ENCODE measurements around the gene WDHD1.
"Not testable (repeated sequence)": the region's sequence is repeated elsewhere in the genome, so short reads cannot be mapped to it uniquely, and the experiment has no call there.

The WDHD1 gene, protein sequence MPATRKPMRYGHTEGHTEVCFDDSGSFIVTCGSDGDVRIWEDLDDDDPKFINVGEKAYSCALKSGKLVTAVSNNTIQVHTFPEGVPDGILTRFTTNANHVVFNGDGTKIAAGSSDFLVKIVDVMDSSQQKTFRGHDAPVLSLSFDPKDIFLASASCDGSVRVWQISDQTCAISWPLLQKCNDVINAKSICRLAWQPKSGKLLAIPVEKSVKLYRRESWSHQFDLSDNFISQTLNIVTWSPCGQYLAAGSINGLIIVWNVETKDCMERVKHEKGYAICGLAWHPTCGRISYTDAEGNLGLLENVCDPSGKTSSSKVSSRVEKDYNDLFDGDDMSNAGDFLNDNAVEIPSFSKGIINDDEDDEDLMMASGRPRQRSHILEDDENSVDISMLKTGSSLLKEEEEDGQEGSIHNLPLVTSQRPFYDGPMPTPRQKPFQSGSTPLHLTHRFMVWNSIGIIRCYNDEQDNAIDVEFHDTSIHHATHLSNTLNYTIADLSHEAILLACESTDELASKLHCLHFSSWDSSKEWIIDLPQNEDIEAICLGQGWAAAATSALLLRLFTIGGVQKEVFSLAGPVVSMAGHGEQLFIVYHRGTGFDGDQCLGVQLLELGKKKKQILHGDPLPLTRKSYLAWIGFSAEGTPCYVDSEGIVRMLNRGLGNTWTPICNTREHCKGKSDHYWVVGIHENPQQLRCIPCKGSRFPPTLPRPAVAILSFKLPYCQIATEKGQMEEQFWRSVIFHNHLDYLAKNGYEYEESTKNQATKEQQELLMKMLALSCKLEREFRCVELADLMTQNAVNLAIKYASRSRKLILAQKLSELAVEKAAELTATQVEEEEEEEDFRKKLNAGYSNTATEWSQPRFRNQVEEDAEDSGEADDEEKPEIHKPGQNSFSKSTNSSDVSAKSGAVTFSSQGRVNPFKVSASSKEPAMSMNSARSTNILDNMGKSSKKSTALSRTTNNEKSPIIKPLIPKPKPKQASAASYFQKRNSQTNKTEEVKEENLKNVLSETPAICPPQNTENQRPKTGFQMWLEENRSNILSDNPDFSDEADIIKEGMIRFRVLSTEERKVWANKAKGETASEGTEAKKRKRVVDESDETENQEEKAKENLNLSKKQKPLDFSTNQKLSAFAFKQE

GRCh38 chr14:55026793-55027561, at the start of gene WDHD1, which contains the start of gene SOCS4:
Gene WDHD1, minus strand, starts transcription at chr14:55027099. Its CDS starts 312 bp downstream, at chr14:55026787.
Gene SOCS4, plus strand, starts transcription at chr14:55027236. Its CDS starts 15,806 bp downstream, at chr14:55043042.
- peak; percentile 91 to 99 (median 96) for DNase-seq
- intact Hi-C loops (cut with DNase I), result no loop called here

DNA sequence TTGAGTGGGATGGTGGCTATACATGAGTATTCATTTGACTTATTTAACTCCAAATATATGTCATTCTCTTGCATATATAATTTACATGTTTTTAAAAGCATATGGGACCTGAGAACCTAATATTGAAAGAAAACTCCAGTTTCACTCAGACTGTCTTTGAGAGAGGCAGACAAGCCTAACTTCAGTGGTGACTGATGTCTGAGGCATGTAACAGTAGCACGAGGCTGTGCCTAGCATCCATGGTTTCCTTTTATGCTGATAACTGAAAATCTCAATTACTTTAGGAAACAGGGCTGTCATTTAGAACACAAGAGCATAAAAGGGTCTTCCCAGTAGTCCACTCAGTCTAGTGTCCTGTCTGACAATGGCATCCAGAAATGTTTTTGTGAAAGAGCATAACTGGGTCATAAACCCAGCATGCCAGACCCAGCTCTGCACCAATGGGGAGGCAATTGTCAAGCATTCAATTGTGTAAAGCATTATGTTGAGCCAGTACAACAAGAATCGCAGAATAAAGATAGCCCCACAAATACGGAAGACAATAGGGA, 48.8 kb upstream of the WDHD1 start:
- intact Hi-C loops (cut with DNase I), result no loop called here
- no peak for DNase-seq

DNA sequence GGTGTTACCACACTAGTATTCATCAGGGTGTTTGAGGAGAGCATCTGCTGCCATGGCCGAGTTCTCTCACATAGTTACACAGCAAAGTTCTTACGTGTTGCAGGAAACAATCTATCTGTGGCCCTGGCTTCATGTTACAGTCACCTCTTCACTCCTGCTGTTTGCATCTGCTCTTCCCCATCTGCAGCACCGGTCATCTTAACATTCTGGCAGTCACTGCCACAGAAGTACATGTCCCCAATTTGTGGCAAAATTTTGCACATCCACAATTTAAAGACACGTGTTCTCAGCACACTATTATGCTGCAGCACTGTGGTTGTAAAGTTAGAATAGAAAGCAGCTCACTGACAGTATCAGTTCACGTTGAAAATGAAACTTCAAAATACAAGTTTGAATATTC, 47.8 kb upstream of the WDHD1 start:
- DNase-seq, result peak in 1 of 42 donors; percentile 31
- intact Hi-C loops (cut with DNase I), result no loop called here

GRCh38 chr14:55073856-55074255, 47.0 kb upstream of the WDHD1 start:
- intact Hi-C loops (cut with DNase I), result no loop called here
- DNase-seq, result peak in 1 of 42 donors; percentile 18

- intact Hi-C loops (cut with DNase I), result no loop called here
- peak in 35 of 42 donors; percentile 12 to 85 (median 53) for DNase-seq
Observed at GRCh38 chr14:55071870-55072640, 45.2 kb upstream of the WDHD1 start.

DNA sequence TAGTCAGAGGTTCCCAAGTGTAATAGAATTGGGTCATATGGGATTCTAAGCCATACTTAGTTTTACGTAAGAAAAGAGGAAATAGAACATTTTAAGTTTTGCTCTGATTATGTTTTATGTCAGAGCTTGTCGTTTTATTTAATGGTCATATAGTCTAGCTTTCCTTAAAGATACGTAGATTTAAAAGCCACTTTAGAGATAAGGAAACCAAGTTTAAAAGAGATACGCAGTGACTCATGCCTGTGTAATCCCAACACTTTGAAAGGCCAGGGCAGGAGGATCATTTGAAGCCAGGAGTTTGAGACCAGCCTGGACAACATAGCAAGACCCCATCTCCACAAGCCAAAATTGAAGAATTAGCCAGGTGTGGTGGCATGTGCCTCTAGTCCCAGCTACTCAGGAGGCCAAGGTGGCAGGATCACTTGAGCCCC, 44.1 kb upstream of the WDHD1 start:
- intact Hi-C loops (cut with DNase I), result no loop called here
- peak in 1 of 42 donors; percentile 34 for DNase-seq

DNA sequence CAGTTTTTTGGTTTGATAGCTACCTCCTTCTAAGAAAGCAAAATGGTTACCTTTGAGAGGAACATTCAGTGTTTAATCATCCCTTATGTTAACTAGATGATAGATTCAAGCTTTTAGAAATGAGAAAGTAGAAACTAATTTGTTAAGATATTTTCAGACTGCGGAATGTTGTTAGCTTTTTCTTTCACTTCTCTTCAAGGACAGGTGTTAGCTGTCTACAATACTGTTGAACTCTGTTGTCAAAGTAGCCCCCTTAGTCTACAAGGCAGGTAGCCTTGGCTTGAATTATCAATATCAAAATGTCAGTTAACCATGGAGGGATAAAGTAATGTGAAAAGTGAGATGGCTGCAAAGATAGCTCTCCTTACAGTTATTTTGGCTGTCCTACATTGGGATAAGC, 39.3 kb upstream of the WDHD1 start:
- no peak for DNase-seq
- intact Hi-C loops (cut with DNase I), result no loop called here

DNA sequence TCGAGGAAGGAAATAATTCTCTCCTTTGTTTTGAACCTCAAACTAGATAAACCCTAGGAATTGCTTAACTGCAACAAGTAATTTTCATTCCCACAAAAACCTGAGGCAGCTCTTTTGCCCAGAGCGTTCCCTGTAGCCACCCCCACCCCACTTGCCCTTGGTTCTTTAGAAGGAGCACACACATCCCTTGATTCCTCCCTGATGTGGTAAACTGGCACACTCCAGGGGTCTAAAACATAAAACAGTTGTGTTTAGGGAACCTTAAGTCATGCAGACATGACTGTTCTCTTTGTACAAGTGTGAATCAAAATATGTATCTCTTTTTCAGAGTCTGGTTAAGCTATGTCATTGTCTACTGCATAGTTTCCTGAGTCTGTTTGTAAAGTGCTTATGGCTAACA, 38.5 kb upstream of the WDHD1 start:
- intact Hi-C loops (cut with DNase I), result no loop called here
- DNase-seq, result no peak

DNA sequence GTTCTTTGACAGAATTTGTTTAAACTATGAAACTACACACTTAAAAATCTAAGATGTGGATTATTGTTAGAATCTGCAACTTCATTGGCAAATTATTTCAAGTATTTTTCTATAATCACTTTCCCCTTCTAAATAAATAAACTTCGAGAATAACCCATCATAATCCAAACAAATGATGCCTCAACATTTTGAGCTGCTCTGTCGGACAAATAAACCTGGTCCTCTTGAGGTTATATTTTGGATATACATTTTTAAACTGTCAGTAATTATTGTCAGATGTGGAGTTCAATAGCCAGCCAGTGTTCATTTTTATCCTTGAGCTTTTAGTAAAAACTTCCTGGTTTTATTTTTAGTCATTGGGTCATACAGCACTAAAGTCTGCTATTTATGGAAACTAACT, 38.0 kb upstream of the WDHD1 start:
- intact Hi-C loops (cut with DNase I); DNase-seq: not testable (repeated sequence)

DNA sequence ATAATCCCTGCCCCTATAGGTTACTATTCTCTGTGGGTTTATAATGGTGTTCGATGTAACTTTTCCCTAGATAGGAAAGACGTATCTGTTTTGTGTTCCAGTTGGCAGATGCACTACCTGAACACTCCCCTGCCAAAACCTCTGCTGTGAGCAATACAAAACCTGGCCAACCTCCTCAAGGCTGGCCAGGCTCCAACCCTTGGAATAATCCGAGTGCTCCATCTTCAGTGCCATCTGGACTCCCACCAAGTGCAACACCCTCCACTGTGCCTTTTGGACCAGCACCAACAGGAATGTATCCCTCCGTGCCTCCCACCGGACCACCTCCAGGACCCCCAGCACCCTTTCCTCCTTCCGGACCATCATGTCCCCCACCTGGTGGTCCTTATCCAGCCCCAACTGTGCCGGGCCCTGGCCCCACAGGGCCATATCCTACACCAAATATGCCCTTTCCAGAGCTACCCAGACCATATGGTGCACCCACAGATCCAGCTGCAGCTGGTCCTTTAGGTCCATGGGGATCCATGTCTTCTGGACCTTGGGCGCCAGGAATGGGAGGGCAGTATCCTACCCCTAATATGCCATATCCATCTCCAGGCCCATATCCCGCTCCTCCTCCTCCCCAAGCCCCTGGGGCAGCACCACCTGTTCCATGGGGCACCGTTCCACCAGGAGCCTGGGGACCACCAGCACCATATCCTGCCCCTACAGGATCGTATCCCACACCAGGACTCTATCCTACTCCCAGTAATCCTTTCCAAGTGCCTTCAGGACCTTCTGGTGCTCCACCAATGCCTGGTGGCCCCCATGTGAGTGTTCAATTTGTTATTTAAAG, 35.8 kb upstream of the WDHD1 start:
- DNase-seq, result no peak
- intact Hi-C loops (cut with DNase I), result no loop called here

- intact Hi-C loops (cut with DNase I), result no loop called here
- DNase-seq, result no peak
Observed at GRCh38 chr14:55059333-55059732, 32.4 kb upstream of the WDHD1 start.

DNA sequence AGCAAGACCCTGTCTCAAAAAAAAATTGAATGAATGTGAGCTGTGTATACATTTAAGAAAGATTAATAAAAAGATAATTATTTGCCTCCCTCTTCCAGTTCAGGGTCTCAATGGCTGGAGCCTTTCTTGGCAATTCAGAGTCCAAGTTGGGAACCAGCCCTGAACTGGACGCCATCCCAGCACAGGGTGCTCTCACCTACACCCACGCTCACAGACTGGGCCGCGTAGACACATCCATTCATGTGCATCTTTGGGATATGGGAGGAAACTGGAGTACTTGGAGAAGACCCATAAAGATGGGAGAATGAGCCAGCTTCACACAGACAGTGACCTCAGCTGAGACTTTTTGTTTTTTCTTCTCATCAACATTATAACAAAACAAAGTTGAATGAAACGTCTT, 31.0 kb upstream of the WDHD1 start:
- no peak for DNase-seq
- intact Hi-C loops (cut with DNase I), result no loop called here

- no peak for DNase-seq
- intact Hi-C loops (cut with DNase I), result no loop called here
Observed at GRCh38 chr14:55054098-55054497, 27.2 kb upstream of the WDHD1 start.

DNA sequence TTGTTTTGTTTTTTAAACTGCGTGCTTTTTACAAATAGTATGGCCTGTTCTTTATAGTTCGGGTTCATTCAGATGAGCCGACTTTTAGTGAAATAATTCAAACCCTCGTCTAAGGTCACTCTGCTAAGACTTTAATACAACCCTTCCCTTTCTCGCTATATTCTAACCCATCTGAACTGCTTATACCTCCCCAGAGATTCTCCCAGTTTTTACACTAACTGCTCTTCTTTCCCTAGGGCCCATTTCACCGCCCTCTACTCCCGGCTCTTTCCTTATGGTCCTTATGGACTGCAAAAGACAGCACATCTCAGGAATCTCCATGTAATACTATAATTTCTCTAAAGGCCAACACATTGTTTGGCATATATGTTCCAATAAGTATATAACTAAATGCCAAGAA, 26.6 kb upstream of the WDHD1 start:
- DNase-seq, result no peak
- intact Hi-C loops (cut with DNase I), result no loop called here

- intact Hi-C loops (cut with DNase I), result no loop called here
- DNase-seq, result no peak
Observed at GRCh38 chr14:55053018-55053417, 26.1 kb upstream of the WDHD1 start.

DNA sequence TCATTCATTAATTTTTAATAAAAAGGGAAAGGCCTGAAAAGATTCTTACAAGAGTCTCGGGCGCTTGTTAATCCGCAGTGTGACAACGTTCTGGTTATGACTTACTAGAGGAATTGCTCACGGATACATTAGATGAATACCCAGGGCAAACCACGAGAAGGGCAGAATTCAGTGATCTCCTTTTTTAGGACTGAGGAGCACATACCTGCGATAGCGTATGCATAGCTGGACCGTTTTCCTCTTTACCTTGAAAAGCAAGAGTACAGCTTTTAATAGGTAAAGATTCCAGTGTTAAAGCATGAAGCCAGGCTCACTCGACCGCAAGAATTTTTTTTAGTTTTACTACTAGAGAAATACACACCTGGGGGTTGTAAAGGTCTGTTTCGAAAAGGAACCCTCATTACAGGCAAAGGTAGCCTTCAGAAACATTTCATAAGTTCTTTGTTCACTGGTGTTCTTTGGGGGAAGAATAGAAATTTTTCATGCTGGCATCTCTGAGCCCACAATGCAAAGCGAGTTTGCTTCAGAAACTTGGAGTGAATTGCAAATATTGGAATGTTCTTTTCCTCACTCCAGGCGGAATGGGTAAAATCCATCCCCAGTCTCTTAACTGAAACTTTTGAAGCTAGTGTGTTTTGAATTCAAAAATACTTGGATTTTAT, 25.5 kb upstream of the WDHD1 start:
- DNase-seq, result no peak
- intact Hi-C loops (cut with DNase I), result no loop called here

All from head of caudate nucleus (tissue), 42 donors.